Activated T-cell treated with anti-CD3 and anti-CD28 coated beads, Interleukin-2, amount 50 U/mL, for 4 hours (primary cell): ENCODE measurements around the gene SMIM44. TPM values are rescaled to one million over a fixed set of nuclear protein-coding genes. Genes with fewer than 3 reads are reported as not detected.
"Not testable (repeated sequence)": the region's sequence is repeated elsewhere in the genome, so short reads cannot be mapped to it uniquely, and the experiment has no call there.

Source experiments
- ATAC-seq, 2 donors: fragments of 200-7000 bp; cut with Tn5 transposase; one replicate each; pipeline ENCODE4 v1.10.0; 2021
- DNase-seq: peaks from one replicate; pipeline ENCODE4 v3.0.0-alpha.2; 2020
- H3K27me3 Mint-ChIP-seq: one replicate; pipeline ENCODE4 v1.8.0; 2021; ENCODE audit warnings: low read depth, mixed read lengths
- H3K36me3 Mint-ChIP-seq: one replicate; pipeline ENCODE4 v1.8.0; 2022; ENCODE audit warnings: mixed read lengths; ENCODE audit not compliant: insufficient read depth
- H3K4me1 Mint-ChIP-seq: one replicate; pipeline ENCODE4 v1.8.0; 2021; ENCODE audit warnings: low read depth, mixed read lengths
- H3K4me3 Mint-ChIP-seq: one replicate; pipeline ENCODE4 v1.8.0; 2021; ENCODE audit warnings: mild to moderate bottlenecking, moderate library complexity, mixed read lengths
- H3K9me3 Mint-ChIP-seq: one replicate; pipeline ENCODE4 v1.8.0; 2021; ENCODE audit warnings: mixed read lengths
- total RNA-seq, 3 donors: library from RNA; stranded (reverse); gene quantifications; one replicate each; pipeline ENCODE4 v1.2.1, GENCODE V29; 2021

SMIM44 gene
- total RNA-seq, 3 donors from 2014 or later: not detected

DNA sequence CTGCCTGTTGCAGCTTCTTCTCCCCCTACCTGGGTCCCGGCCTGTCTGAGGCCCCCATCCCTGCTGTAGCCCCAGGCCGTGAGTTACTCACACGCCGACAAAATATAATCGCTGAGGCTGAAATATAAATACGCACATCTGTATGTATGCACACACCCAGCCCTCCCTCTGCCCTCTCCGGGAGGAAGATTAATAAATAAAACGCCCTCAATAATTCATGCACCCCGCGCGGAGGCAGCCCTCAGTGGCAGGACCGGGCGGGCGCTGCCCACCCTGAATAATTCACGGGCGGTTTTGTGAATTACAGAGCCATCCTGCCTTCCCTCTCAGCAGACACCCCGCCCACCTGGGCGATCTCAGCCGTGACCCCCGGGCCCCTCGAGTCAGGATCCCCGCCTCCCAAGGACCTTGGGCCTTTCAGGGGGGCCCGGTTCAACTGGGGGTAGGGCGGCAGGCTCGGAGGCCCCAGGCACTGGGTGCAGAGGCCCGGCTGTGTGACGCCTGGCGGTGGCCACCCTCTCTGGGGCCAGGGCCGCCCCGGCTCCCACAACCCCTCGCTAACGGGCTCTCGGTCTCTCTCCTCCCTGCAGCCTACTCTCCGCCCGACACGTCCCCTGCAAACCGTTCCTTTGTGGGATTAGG lies 27.2 kb downstream of the SMIM44 start:
- DNase-seq: no peak
- Mint-ChIP-seq H3K27me3 (no peaks in the 10 kb centered on the region), H3K4me1 (peaks cover 3% of the 10 kb centered on the region), H3K36me3 (peaks cover 3% of the 10 kb centered on the region), H3K4me3 (no peak overlapping the region), H3K9me3 (no peaks in the 10 kb centered on the region)
- no peak for ATAC-seq

DNA sequence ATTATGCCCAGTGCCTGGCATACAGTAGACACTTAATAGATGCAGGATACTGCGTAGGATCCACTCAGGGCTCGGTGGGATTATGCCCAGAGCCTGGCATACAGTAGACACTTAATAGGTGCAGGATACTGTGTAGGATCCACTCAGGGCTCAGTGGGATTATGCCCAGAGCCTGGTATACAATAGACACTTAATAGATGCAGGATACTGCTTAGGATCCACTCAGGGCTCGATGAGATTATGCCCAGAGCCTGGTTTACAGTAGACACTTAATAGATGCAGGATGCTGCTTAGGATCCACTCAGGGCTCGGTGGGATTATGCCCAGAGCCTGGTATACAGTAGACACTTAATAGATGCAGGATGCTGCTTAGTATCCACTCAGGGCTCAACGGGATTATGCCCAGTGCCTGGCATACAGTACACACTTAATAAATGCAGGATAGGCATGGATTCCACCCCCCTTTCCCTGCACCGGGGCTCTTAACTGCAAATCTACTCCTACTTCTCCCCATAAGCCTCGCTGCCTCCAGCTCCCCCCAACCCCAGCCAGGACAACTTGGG lies 27.8 kb downstream of the SMIM44 start:
- DNase-seq: no peak
- H3K9me3 Mint-ChIP-seq: no peaks in the 10 kb centered on the region

DNA sequence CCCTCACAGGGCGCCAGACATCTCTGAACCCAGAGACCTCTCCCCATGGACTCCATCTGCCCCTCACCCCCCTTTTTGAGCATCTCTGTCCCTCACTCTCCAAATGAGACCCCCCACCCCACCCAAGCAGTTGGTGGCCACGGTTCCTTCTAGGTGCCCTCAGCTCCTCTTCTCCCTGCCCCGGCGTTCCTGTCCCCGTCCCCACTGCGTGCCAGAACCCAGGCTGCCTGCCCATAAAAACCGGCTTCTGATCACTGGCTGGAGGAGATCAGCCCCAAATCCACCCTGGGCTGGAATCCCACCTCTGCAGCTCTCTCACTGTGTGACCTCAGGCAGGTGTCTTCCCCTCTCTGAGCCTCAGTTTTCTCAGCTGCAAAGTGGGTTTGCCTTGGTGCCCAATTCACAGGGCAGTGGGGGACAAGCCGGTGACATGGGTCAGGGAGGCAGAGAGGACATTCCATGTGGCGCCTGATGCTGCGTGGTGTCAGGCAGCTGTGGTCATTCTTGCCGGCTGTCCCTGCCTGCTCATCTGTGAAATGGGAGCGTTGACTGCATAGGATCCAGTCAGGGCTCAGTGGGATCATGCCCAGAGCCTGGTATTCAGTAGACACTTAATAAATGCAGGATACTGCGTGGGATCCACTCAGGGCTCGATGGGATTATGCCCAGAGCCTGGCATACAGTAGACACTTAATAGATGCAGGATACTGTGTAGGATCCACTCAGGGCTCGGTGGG lies 28.4 kb downstream of the SMIM44 start:
- no peak for DNase-seq
- H3K36me3 Mint-ChIP-seq: peaks cover 9% of the 10 kb centered on the region
- H3K27me3 Mint-ChIP-seq: no peaks in the 10 kb centered on the region
- H3K4me3 Mint-ChIP-seq: no peak overlapping the region
- no peak for ATAC-seq
- no peaks in the 10 kb centered on the region for H3K9me3 Mint-ChIP-seq
- H3K4me1 Mint-ChIP-seq: peaks cover 3% of the 10 kb centered on the region

More for the DNA sequence above, 27.8 kb downstream of the SMIM44 start:
- H3K4me1 Mint-ChIP-seq: peaks cover 3% of the 10 kb centered on the region
- H3K4me3 Mint-ChIP-seq: no peak overlapping the region
- H3K36me3 Mint-ChIP-seq: peaks cover 9% of the 10 kb centered on the region
- no peak for ATAC-seq
- no peaks in the 10 kb centered on the region for H3K27me3 Mint-ChIP-seq

DNA sequence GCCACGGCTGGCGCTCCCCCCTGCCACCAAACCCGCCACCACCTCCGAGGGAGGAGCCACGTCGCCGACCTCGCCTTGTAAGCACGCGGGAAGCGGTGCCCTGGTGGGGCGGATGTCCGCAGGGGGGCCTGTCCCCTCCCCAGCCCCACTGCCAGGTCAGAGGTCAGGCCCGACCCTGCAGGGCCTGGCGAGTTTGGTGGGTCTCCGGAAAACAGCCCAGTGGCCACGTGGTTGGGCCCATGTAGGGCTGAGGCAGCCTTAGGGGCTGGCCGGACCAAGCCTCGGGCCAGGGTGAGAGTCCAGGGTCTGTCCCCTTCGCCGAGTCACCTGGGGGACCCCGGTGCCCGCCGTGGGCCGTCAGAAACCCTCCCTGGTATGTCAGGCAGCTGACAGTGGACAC lies 29.4 kb downstream of the SMIM44 start:
- Mint-ChIP-seq H3K4me1 (peaks cover 3% of the 10 kb centered on the region), H3K36me3 (peaks cover 9% of the 10 kb centered on the region), H3K4me3 (no peak overlapping the region), H3K27me3 (no peaks in the 10 kb centered on the region), H3K9me3 (no peaks in the 10 kb centered on the region)
- ATAC-seq (no peak), DNase-seq (no peak)

DNA sequence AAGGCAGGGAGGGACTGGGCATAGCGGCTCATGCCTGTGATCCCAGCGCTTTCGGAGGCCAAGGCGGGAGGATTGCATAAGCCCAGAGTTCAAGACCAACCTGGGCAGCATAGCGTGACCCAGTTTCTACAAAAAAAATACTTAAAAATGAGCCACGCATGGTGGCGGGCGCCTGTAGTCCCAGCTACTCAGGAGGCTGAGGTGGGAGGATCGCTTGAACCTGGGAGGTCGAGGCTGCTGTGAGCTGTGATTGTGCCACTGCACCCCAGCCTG lies 30.4 kb downstream of the SMIM44 start:
- not testable (repeated sequence) for H3K9me3 Mint-ChIP-seq, DNase-seq, H3K36me3 Mint-ChIP-seq, H3K27me3 Mint-ChIP-seq, ATAC-seq, H3K4me1 Mint-ChIP-seq, H3K4me3 Mint-ChIP-seq

DNA sequence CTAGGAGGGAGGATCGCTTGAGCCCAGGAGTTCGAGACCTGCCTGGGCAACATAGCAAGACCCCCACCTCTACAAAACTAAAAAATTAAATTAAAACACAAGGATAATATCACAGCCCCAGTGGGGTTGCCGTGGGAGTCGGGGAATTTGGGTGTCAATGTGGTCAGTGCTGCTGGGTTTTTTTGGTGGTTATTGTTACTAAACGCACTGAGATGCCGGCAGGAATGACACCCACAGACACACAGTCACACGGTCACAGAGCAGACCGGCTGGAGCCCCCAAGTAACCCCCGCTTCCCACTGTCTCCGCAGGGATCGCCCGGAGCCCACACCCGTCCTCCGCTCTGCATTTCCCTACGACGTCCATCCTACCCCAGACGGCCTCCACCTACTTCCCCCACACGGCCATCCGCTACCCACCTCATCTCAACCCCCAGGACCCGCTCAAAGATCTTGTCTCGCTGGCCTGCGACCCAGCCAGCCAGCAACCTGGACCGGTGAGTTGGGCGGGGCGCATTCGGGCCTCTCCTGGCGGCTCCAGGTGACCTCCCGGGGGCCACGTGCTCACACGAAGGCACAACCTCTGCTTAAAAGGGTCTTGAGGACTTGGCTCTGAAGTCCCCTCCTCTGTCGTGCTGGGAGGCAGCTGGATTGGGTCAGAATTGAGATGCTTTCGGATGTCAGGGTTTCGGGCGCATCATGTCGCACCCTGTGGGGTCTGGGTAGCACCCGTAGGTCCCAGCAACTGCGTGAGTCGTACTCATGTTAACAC lies 30.9 kb downstream of the SMIM44 start:
- no peak for DNase-seq
- H3K4me1 Mint-ChIP-seq: peaks cover 1% of the 10 kb centered on the region
- no peak overlapping the region for H3K4me3 Mint-ChIP-seq
- ATAC-seq: no peak
- H3K36me3 Mint-ChIP-seq: peaks cover 9% of the 10 kb centered on the region
- no peaks in the 10 kb centered on the region for H3K27me3 Mint-ChIP-seq
- no peaks in the 10 kb centered on the region for H3K9me3 Mint-ChIP-seq

DNA sequence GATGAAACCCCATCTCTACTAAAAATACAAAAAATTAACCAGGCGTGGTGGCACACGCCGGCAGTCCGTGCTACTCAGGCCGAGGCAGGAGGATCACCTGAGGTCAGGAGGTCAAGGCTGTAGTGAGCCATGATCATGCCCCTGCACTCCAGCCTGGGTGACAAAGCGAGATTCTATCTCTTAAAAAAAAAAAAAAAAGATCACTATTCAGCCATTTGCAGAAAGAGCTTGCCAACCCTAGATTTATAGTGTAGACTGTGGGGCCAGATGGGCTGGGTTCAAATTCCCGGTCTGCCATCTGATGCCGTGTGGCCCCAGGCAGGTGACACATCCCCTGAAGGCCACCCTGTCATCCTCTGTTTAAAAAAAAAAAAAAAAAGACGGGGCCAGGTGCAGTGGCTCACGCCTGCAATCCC lies 31.8 kb downstream of the SMIM44 start:
- ATAC-seq (no peak), DNase-seq (no peak)
- Mint-ChIP-seq H3K36me3 (peaks cover 9% of the 10 kb centered on the region), H3K27me3 (no peaks in the 10 kb centered on the region), H3K4me1 (no peaks in the 10 kb centered on the region), H3K4me3 (no peak overlapping the region), H3K9me3 (no peaks in the 10 kb centered on the region)

DNA sequence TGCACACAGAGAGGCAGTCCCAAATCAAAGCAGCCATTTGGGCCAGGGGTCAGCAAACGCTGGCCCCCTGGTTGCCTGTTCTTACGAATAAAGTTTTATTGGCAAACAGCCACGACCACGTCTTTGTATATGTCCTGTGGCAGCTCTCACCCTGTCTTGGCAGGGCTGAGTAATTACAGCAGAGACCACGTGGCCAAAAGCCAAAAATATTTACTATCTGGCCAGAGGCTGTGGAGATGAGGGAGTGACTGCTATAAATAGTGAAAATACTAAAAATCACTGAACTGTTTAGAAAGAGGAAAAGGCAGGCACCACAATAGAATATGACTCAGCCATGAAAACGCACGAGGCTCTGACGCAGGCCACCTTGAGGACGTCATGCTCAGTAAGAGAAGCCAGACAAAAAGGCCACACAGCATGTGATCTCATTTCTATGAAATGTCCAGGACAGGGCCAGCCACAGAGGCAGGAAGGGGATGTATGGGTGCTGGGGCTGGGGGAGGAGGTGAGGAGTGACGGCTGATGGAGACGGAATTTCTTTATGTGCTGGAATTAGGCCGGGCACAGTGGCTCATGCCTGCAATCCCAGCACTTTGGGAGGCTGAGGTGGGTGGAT lies 32.3 kb downstream of the SMIM44 start:
- ATAC-seq: no peak
- Mint-ChIP-seq H3K4me1 (no peaks in the 10 kb centered on the region), H3K36me3 (peaks cover 9% of the 10 kb centered on the region), H3K27me3 (no peaks in the 10 kb centered on the region), H3K4me3 (no peak overlapping the region), H3K9me3 (no peaks in the 10 kb centered on the region)
- no peak for DNase-seq

DNA sequence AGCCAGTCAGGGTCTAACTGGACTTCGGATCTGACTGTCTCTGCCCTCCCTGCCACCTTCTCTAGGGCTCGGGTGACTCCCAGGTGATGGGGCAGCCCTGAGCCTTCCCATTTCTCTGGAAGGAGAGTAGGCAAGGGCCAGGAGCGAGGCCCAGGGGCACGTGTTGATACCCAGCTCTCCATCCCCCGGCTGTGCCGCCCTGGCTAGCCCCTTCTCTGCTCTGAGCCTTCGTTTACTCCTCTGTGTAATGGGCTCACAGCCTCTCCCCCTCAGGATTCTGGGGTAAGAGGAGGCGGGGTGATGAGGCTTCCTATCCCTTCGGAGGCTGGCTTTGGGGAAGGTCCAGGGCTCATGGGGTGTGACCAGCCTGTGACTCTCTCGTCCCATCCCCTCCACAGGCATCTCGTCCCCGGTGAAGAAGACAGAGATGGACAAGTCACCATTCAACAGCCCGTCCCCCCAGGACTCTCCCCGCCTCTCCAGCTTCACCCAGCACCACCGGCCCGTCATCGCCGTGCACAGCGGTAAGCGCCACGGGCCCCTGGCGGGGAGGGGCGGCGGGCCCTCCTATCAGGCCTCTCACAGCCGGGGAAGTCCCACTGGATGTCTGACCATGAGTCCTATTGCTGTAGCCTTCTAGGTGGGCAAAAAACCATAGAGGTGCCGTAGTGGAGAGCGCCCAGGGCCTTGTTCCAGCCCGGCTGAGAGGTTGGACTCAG lies 34.5 kb downstream of the SMIM44 start:
- peaks cover 2% of the 10 kb centered on the region for H3K4me1 Mint-ChIP-seq
- H3K9me3 Mint-ChIP-seq: no peaks in the 10 kb centered on the region
- peaks cover 9% of the 10 kb centered on the region for H3K36me3 Mint-ChIP-seq
- no peaks in the 10 kb centered on the region for H3K27me3 Mint-ChIP-seq
- no peak overlapping the region for H3K4me3 Mint-ChIP-seq
- no peak for DNase-seq
- ATAC-seq: no peak

DNA sequence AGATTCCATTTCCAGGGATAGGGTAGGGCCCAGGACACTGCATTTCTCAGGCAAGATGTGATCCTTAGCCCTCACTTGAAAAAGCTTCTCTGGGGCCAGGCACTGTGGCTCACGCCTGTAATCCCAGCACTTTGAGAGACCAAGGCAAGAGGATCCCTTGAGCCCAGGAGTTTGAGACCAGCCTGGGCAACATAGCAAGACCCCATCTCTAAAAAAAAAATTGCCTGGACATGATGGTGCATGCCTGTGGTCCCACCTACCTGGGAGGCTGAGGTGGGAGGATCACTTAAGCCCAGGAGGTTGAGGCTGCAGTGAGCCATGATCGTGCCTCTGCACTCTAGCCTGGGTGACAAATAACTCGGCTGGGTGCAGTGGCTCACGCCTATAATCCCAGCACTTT lies 36.6 kb downstream of the SMIM44 start:
- DNase-seq, ATAC-seq, H3K36me3 Mint-ChIP-seq, H3K27me3 Mint-ChIP-seq, H3K4me1 Mint-ChIP-seq, H3K4me3 Mint-ChIP-seq, H3K9me3 Mint-ChIP-seq: not testable (repeated sequence)

DNA sequence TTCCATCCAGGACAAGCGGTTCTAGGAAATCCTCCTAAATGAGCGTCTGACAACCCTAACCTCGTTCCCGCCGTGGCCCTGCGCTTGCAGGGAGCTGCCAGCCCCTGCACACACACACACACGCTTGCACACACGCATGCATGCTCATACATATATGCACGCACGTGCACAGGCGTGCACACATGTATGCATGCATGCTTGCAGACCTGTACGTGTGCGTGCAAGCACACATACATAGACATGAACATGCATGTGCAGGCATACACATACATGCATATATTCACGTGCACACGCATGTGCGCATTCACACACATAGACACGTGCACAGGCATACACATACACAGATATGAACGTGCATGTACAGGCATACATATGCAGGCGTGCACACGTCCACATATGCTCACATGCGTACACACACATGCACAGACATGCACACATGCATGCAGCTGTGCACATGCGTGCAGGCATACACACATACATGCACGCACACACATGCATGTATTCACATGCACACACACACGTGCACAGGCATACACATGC lies 38.5 kb downstream of the SMIM44 start:
- Mint-ChIP-seq H3K4me3 (no peak overlapping the region), H3K36me3 (no peaks in the 10 kb centered on the region), H3K9me3 (no peaks in the 10 kb centered on the region), H3K4me1 (peaks cover 2% of the 10 kb centered on the region), H3K27me3 (no peaks in the 10 kb centered on the region)
- no peak for ATAC-seq
- no peak for DNase-seq

DNA sequence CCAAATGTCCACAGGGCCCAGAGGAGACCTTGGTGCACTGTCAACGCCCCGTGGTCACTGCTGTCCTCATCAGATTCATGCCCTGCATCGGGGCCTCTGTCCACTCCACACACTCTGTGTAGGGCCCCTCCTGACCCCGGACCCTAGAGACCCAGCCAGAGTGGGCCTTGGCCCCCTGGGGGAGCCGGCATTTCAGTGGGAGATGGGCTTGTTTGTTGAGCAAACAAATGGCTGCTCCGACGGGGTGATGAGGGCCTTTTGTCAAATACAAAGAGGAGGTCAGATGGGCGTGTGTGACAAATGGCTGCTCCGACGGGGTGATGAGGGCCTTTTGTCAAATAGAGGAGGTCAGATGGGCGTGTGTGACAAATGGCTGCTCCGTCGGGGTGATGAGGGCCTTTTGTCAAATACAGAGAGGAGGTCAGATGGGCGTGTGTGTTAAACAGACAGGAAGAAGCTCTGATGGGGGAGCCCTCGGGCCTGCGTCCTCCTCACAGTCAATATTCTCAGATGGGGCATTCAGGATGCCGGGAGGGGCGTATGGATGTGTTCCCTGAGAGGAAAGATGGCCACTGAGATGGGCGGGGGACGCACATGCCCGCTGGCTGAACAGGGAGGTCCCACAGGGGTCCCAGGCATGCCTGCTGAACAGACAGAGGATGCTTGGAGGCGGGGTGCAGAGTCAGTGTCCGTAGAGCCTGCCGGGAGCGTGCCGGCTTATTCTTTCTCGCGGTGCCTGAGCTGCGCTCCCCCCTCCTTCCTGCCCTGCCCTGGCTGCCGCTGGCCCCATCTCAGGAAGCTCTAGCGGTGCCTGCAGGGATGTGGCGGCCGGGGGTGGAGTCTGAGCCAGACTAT lies 39.2 kb downstream of the SMIM44 start:
- ATAC-seq (no peak), DNase-seq (no peak)
- no peaks in the 10 kb centered on the region for H3K9me3 Mint-ChIP-seq
- peaks cover 2% of the 10 kb centered on the region for H3K4me1 Mint-ChIP-seq
- H3K27me3 Mint-ChIP-seq: no peaks in the 10 kb centered on the region
- no peak overlapping the region for H3K4me3 Mint-ChIP-seq
- H3K36me3 Mint-ChIP-seq: no peaks in the 10 kb centered on the region

DNA sequence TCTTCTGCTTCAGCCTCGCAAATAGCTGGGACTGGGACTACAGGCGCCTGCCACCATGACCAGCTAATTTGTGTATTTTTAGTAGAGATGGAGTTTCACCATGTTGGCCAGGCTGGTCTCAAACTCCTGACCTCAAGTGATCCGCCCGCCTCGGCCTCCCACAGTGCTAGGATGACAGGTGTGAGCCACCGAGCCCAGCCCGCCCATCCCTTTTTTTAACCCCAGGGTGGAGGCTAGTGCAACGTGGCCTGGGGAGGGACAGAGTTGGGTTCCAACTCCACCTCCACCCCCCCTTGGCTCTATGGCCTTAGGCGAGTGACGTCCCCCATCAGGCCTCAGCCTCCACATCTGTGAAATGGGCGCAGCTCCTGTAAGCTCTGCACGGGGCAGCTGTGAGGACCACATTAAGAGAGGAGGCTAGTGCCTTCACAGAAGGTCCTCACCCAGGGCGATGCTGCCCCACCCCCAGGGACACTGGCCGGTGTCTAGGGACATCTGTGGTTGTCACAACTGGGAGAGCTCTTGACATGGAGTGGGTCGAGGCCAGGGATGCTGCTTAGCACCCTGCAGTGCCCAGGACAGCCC lies 40.7 kb downstream of the SMIM44 start:
- H3K9me3 Mint-ChIP-seq: no peaks in the 10 kb centered on the region
- peaks cover 2% of the 10 kb centered on the region for H3K36me3 Mint-ChIP-seq
- ATAC-seq (no peak), DNase-seq (no peak)
- no peaks in the 10 kb centered on the region for H3K27me3 Mint-ChIP-seq
- no peak overlapping the region for H3K4me3 Mint-ChIP-seq
- peaks cover 2% of the 10 kb centered on the region for H3K4me1 Mint-ChIP-seq
